T1000 (cell line): ENCODE measurements around the gene ALDOB.
"Not testable (repeated sequence)": the region's sequence is repeated elsewhere in the genome, so short reads cannot be mapped to it uniquely, and the experiment has no call there.

Source experiments
- DNase-seq: peaks from one replicate; lab custom pipeline; 2025; ENCODE audit warnings: mixed read lengths; lab: John Stamatoyannopoulos, UW

Gene ALDOB

GRCh38 chr9:101421653-101422065 is 13.9 kb downstream of the ALDOB start:
- DNase-seq = no peak

DNA sequence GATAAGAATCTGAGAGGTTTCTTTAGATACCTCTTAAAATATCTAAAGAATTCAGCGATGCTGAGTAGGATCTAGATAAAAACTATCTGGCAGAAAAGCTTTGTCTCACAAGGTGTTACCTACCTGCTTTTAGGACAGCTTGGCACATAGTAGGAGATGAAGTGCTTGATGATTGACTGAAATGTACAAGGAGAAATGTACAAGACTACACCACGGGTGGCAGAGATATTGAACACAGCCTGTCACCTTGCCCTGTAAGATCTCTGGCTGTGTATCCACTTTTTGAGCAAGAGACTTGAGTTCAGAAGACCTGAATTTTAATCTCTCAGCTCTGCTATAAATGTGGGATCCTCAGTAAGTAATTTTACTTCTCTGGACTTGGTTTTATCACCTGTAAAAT is 15.7 kb downstream of the ALDOB start:
- DNase-seq = no peak

GRCh38 chr9:101418518-101419430 is 16.8 kb downstream of the ALDOB start:
- no peak for DNase-seq

DNA sequence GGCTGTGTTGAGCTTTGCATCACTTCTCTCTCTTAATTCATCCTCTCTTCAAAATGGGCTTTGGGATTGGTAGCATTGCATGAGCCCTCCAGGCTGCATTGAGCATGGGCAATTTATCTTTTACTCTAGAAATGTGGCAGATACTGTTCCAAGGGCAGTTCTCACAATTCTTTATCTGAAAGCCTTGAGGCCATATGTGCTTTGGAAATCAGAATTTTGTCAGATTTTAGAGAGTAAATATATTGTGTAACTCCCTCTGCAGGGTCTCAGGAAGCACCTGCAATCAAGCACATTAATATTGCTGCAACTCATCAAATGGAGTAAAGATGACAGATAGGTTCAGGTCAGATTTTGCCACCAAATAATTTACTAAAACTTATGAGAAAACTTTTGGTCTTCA is 17.6 kb downstream of the ALDOB start:
- no peak for DNase-seq

- no peak for DNase-seq
These were observed 18.2 kb downstream of the ALDOB start for GRCh38 chr9:101417389-101417788.

- DNase-seq = no peak
These were observed 20.0 kb downstream of the ALDOB start for GRCh38 chr9:101415578-101415977.

DNA sequence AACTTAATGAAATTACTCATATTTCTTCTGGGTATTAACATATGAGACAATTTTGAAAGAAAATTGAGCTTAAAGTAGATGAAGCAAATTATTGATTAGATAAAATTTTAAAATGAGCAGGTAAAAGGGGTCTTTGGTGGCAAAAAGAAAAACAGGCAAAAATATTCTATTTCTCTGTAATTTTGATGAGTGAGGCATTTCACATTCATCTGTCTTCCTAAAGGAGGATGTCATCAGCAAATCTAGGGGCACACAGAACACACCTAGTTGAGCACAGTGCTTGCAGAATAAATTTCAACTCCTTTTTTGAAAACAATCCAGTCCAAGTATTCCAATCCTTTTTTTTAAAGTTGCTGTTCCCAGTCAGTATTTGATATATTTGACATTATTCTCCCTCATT is 20.7 kb downstream of the ALDOB start:
- no peak for DNase-seq

- no peak for DNase-seq
These were observed 26.5 kb downstream of the ALDOB start for GRCh38 chr9:101409079-101409477.

DNA sequence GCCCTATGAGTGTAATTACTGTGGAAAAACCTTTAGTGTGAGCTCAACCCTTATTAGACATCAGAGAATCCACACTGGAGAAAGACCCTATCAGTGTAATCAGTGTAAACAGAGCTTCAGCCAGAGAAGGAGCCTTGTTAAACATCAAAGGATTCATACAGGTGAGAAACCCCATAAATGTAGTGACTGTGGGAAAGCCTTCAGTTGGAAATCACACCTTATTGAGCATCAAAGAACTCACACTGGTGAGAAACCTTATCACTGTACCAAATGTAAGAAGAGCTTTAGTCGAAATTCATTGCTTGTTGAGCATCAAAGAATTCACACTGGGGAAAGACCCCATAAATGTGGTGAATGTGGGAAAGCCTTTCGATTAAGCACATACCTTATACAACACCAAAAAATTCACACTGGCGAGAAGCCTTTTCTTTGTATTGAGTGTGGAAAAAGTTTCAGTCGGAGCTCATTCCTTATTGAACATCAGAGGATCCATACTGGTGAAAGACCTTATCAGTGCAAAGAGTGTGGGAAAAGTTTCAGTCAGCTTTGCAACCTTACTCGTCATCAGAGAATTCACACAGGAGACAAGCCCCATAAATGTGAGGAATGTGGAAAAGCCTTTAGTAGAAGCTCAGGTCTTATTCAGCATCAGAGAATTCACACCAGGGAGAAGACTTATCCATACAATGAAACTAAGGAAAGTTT is 27.0 kb downstream of the ALDOB start:
- no peak for DNase-seq

DNA sequence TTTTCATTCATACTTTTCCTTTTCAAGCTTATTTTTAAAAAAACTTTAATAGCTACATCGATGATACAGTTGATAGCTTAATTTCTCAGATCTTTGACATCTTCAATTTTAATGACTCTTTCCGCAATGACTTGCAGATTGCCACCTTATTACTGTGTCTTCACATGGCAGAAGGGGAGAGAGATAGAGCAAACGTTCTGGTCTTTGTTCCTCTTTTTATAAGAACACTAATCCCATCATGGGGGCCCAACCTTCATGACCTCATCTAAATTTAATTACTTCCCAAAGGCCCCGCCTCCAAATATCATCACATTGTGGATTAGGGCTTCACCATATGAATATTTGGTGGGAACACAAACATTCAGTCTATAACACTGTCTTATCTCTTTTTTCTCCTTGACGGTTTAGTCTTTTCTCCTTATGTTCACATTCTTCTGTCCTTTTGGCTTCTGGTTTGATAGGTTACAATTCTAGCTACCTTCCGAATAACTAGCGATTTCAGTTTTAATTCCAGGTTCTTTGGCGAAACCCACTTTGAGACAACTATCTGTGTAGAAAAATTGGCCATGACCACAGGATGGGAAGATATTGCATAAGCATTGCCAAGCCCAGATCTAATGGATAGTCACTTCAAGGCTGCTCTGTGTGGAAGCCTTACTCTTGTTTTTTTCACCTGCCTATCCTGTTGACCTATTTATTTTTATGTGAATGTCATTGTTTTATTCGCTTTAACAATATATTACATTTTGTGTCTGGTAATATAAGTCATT is 31.9 kb downstream of the ALDOB start:
- no peak for DNase-seq

DNA sequence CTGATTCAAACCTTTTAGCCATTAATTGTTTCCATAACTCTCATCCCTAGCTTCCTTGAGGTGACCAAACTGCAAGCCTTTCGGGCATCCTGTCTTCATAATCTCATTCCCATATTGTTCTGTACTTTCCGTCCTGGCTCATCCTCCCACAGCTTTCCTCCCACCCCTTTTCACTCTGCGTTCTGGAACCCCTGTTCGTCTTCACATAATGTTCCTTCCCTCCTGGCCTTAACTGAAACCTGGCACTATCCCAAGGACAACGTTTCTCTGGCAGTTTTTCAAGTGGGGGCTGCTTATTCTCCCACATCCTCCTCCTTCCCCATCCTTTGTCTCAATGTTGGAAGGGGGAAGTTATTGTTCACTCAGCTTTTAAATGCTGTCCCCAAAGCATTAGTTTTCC is 35.5 kb downstream of the ALDOB start:
- DNase-seq = no peak

DNA sequence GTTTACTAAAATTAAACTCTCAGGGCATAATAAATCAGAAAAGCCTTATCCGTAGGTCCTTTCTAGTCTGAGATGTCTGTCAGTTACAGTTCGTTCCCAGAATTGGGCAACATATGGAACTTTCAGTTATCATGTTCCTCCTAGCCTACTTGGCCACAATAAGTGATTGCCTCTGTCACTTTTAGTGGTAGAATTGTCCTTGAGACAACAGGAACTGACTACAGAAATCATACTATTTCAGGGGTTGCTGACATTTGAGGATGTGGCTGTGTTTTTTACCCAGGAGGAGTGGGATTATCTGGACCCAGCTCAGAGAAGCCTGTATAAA is 36.0 kb downstream of the ALDOB start:
- DNase-seq = no peak

DNA sequence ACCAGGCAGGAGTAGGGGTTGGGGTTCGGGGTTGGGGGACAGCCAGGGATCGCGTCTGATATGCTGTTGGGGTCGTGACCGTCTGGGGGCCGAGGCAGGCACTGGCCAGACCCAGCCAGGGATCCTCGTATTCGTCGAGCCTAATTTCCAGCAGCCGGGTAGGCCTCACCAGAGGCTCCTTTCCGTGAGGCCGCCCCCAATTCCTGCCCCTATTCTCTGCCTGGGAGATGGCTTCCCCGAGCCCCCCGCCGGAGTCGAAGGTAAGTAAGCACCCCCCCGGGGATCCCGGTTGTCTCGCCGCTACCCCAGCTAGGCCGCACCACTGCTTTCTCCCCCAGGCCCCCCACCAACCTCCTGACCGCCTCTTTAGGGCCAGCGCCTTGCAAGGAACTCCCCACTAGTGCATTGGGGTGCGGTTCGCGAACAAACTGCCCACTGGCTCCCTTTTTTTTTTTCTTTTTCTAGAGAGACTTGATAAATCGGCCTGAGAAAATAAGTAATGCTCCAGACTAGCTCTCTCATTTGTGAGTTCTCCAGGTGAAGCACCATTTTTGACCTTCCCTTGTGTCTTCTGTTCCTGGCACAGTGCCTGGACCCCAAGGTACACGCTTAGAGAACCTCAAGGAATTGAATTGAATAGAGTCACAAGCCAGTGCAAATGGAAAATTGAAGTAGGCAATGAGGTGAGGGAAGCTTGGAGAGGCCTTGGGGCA is 36.5 kb downstream of the ALDOB start:
- no peak for DNase-seq

DNA sequence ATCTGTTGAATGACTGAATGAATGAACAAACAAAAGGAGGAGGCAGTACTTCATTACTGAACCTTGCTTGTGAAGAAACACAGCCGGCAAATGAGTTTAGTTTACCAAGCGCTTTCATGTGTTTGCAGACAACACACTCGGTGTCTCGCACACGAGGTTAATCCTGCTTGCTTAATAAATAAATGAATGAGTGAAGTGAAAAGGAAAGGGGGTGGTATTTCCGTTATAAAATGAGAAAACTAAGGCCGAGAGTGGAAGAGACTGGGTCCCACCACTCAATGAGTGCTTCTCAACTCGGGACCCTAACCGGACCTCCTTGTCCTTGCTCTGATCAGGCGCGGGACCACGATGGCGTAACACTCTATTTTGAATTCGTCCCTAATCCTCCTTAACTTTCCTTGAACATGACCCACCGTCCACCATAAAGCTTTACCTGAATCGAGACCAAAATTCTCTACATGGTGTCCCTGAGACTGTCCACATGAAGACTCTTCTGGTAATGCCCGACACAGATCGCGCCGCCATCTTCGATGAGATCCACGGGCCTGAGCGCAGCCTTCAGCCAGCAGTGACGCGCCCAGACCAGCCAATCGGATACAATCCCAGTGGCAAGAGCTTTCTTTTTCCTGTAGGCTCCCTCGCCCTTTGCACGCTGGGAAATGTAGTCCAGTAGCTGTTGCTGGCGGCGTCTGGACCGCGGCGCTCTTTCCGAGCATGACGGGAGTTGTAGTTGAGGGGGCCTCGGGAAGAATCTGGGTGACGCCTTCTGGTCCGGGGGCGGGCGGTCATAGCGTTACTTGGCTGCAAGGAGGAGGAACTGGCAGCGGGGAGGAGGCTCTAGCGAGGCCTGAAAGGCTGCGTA is 37.3 kb downstream of the ALDOB start, which contains the start of the genes MRPL50 and ZNF189:
Gene MRPL50, minus strand, starts transcription at position 551 of the 862 bp plus-strand sequence. Its CDS starts 26 bp downstream, at position 525.
Gene ZNF189, plus strand, starts transcription at position 784 of the 862 bp plus-strand sequence. CDS start 306 bp downstream, outside the sequence.
- DNase-seq = peak; percentile 91

DNA sequence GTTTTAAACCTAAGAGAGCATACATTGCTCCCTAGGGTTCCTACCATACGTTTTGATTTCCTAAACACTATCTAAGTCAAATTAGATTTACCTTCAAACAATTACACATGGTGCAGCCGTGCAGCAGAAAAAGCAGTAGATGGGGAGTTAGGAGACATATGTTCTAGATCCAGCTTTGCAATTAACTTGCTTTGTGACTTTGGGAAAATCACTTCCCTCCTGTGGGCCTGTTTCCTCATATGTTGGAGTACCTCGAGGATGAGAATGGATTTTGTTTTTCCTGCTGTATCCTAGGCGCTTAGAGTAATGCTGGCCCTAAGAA is 37.9 kb downstream of the ALDOB start:
- DNase-seq = no peak

DNA sequence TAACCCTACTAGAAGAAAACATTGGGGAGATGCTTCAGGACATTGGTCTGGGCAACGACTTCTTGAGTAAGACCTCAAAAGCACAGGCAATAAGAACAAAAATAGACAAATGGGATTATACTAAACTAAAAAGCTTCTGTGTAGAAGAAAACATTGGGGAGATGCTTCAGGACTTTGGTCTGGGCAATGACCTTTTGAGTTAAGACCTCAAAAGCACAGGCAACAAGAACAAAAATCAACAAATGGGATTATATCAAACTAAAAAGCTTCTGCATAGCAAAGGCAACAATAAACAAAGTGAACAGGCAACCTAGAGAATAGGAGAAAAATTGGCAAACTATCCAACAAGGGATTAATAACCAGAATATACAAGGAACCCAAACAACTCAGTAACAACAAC is 40.9 kb downstream of the ALDOB start:
- no peak for DNase-seq

DNA sequence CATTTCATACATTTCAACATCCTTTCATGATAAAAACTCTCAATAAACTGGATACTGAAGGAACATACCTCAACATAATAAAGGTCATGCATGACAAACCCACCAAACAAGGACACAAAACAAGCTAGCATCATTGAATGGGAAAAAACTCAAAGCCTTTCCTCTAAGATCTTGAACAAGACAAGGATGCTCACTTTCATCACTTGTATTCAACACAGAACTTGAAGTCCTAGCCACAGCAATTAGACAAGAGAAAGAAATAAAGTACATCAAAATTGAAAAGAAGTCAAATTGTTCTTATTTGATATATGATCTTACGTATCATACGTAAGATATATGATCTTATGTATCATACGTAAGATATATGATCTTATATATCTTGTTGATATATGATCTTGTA is 42.4 kb downstream of the ALDOB start:
- DNase-seq = no peak

DNA sequence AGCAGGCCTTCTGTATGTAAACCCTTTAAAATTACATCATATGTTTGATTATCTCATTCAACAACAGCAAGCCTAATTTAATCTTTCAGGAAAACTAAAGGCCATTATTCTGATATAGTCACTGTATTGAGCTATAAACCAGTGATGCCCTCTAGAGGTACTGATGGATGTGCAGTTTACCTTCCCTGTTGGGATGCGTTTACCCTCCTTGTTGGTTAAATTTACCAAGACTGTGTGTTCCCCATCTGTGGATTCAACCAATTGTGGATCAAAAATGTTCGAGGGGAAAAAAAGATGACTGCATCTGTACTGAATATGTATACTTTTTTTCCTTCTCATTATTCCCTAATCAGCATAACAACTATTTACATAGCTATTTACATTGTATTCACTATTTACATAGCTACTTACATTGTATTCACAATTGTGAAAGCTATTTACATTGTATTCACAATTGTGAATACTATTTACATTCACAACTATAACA is 47.0 kb downstream of the ALDOB start:
- no peak for DNase-seq

DNA sequence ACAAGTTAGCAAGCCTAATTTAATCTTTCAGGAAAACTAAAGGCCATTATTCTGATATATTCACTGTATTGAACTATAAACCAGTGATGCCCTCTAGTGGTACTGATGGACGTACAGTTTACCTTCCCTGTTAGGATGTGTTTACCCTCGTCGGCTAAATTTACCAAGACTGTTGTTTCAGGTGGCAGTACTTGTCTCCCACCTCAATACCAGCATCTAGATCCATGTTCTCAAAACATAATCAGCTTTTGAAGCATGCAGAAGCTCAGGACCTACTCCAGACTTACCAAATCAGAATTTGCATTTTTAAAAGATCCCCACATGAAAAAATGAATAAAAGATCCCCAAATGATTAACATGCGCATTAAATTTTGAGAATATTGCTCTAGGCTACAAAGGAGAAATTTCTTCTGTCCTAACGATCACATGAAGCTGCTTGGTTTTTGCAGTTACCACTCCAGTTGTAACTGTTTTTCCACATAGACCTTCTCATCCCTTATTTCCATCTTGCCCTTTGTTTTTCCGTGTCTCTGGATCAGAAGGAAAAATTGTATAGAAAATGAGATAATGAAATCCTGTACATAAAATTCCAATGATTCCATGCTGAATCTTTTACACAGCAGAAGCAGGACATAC is 47.6 kb downstream of the ALDOB start:
- no peak for DNase-seq

DNA sequence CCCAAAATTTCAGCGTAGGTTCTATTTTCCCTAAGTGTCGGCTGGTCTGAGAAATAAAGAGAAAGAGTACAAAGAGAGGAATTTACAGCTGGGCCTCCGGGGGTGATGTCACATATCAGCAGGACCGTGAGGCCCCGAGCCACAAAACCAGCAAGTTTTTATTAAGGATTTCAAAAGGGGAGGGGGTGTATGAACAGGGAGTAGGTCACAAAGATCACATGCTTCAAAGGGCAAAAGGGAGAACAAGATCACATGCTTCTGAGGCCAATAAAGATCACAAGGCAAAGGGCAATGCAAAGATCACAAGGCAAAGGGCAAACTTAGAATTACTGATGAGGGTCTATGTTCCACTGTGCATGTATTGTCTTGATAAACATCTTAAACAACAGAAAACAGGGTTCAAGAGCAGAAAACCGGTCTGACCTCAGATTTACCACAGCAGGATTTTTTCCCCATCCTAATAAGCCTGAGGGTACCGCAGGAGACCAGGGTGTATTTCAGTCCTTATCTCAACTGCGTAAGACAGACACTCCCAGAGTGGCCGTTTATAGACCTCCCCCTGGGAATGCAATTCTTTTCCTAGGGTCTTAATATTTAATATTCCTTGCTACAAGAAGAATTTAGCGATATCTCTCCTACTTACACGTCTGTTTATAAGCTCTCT is 50.6 kb downstream of the ALDOB start, which contains the start of gene BAAT:
Gene BAAT, minus strand, starts transcription at position 134 of the 664 bp plus-strand sequence. CDS start 13,602 bp downstream, outside the sequence.
- not testable (repeated sequence) for DNase-seq
